T-helper 2 cell treated with Interferon-gamma antibody and Interleukin-4, amounts not matched to agents 100 ng/mL and 5 ng/mL, for 36 hours (primary cell): Measurements from ENCODE around the gene TFF2. TPM values are rescaled to one million over a fixed set of nuclear protein-coding genes. Genes with fewer than 3 reads are reported as not detected.

Source experiments
- intact Hi-C: fragments of 100-400 bp; cut with micrococcal nuclease; formaldehyde crosslinking; loops from one replicate; pipeline ENCODE4 v1.15.1; 2023
- total RNA-seq: library from RNA; stranded (reverse); gene quantifications from 2 replicates; pipeline ENCODE4 v1.2.3, GENCODE V29; 2022

Gene TFF2
- total RNA-seq, 1 donor from 2014 or later: not detected

GRCh38 chr21:42367367-42368165 lies 16.8 kb upstream of the TFF2 start:
- intact Hi-C loops: no loop called here

DNA sequence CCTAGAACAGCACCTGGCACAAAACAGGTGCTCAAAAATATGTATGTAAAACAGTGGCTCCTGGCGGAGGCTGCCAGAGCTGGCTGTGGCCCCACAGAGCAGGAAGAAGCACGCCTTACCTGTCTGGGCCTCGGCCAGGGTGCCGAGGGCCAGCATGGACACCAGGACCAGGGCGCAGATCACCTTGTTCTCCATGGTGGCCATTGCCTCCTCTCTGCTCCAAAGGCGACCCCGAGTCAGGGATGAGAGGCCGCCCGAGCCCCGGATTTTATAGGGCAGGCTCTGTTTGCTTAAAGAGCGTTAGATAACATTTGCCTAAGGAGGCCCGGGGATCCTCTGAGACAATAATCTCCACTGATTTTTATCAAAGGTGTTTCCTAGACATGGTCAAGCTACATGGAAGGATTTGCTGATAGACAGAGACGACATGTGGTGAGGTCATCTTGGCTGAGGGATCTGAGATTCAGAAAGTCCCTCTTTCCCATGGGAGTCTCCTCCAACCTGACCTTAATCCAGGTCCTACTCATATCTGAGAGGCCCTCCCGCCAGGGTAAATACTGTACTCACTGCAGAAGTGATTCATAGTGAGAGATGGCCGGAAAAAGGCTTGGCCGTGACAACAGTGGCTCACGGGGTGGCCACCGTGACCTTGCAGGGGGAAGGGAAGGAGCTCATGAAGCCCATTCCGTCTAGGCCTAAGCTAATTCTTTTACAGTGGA lies 15.7 kb upstream of the TFF2 start, which contains the start of gene TFF1:
Gene TFF1, minus strand, starts transcription at position 244 of the 719 bp plus-strand sequence. Its CDS starts 40 bp downstream, at position 204.
- intact Hi-C loops: no loop called here

GRCh38 chr21:42365770-42366169 lies 15.0 kb upstream of the TFF2 start:
- intact Hi-C loops: no loop called here

GRCh38 chr21:42364304-42364865 lies 13.6 kb upstream of the TFF2 start:
- intact Hi-C loops: no loop called here

DNA sequence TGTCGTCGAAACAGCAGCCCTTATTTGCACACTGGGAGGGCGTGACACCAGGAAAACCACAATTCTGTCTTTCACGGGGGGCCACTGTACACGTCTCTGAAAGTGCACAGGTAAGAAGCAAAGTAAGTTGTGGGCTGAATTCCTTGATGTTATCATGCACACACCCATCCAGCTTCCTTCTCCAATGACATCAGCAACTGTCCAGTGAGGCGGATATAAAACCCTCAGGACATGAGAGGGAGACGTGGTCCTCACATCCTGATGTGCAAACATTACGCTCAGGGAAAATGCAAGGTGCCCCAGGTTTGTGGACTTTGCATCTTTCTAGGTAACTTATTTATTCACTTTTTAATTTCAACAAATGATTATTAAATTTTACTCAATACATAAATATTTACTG lies 12.5 kb upstream of the TFF2 start:
- intact Hi-C loops: no loop called here

DNA sequence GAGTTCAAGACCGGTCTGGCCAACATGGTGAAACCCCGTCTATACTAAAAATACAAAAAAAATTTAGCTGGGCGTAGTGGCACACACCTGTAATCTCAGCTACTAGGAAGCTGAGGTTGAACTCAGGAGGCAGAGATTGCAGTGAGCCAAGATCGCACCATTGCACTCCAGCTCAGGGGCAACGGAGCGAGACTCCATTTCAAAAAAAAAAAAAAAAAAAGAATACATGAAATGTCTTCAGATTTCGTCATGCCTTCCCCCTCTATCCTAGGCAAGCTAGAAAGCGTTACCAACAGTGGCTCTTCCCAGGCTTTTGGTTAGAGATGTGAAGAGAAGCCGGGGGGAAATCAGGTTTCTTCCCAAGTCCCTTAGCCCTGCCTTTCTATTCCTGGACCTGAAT lies 11.9 kb upstream of the TFF2 start:
- intact Hi-C loops: no loop called here

DNA sequence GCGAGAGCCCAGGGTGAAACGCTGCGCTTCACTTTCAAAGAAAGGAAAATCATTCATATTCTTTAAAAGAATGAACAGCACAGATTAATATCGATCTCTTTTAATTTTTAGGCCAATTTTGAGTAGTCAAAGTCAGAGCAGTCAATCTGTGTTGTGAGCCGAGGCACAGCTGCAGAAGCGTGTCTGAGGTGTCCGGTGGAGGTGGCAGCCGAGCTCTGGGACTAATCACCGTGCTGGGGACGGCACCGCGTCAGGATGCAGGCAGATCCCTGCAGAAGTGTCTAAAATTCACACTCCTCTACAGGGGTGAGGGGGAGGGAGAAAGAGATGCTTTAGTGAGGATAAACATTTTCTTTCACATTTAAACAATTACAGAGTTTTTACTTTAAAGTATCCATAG lies 11.4 kb upstream of the TFF2 start:
- intact Hi-C loops: no loop called here

DNA sequence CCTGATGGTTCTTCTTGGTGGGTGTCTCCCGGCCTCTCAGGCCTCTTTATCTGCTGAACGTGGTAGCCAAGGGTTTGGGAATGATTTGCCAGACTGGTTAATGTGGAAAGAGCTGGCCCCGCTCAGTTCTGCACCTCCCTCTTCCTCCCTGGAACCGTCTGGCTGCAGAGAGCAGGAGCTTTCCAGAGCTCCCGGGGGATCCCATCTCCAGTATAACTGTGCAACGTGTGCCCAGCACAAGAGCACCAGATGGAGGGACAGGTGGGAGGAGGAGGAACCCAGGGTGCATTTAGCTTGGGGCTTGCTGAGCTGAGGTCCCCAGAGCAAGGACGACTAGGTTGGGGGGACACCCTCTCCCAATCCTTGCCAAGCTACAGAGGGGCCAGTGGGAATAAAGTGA lies 10.5 kb upstream of the TFF2 start:
- intact Hi-C loops: no loop called here

GRCh38 chr21:42360317-42360716 lies 9.5 kb upstream of the TFF2 start:
- intact Hi-C loops: no loop called here

GRCh38 chr21:42358937-42359336 lies 8.1 kb upstream of the TFF2 start:
- intact Hi-C loops: no loop called here

GRCh38 chr21:42358261-42358660 lies 7.5 kb upstream of the TFF2 start:
- intact Hi-C loops: no loop called here

DNA sequence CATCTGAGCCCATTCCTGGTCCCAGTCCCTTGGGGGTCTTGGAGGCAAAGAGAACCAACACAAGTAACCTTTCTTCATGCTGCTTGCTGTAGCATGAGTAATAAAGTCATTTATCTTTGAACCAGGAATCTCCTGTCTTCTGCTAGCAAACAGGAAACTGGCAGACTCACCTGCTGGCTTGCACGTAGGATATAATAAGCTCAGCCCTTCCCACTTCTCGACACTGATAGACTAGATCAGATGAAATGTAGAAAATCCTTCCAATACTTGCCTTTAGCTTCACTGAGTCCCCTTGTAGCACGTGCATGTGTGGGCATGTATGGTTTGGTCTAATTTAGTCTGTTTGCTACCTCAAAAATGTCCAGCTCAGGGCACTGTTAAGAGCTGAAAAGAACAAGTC lies 6.5 kb upstream of the TFF2 start:
- intact Hi-C loops: no loop called here

- intact Hi-C loops: no loop called here
Observed at GRCh38 chr21:42356650-42357049, 5.9 kb upstream of the TFF2 start.

GRCh38 chr21:42356046-42356445 lies 5.3 kb upstream of the TFF2 start:
- intact Hi-C loops: no loop called here

GRCh38 chr21:42353623-42354022 lies 2.8 kb upstream of the TFF2 start:
- intact Hi-C loops: no loop called here

GRCh38 chr21:42352441-42353095 lies 1.8 kb upstream of the TFF2 start:
- intact Hi-C loops: no loop called here

DNA sequence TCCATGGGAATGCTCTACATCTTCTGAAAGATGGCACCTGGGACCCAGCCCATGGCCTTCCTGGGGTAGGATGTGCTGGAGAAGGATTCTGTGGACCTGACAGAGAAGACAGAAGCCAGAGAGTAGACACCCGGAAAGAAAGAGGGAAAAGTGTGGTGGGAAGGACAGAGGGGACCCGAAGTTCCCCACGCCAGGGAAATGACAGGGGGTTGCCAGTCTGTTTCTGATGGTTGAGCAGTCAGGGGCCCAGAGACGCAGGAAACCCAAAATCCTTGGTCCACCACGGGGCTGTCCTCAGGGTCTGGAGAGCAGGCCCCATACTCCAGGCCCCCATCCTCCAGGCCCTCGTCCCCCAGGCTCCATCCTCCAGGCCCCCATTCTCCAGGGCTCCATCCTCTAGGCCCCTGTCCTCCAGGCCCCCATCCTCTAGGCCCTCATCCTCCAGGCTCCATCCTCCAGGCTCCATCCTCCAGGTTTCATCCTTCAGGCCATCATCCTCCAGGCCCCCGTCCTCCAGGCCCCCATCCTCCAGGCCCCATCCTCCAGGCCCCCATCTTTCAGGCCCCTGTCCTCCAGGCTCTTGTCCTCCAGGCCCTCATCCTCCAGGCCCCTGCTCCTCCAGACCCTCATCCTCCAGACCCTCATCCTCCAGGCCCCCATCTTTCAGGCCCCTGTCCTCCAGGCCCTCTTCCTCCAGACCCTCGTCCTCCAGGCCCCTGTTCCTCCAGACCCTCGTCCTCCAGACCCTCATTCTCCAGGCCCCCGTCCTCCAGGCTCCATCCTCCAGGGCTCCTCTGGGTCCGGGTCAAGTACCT lies 1.0 kb upstream of the TFF2 start:
- intact Hi-C loops: no loop called here

GRCh38 chr21:42350318-42350910 lies 380 bp downstream of the TFF2 start:
- intact Hi-C loops: no loop called here

DNA sequence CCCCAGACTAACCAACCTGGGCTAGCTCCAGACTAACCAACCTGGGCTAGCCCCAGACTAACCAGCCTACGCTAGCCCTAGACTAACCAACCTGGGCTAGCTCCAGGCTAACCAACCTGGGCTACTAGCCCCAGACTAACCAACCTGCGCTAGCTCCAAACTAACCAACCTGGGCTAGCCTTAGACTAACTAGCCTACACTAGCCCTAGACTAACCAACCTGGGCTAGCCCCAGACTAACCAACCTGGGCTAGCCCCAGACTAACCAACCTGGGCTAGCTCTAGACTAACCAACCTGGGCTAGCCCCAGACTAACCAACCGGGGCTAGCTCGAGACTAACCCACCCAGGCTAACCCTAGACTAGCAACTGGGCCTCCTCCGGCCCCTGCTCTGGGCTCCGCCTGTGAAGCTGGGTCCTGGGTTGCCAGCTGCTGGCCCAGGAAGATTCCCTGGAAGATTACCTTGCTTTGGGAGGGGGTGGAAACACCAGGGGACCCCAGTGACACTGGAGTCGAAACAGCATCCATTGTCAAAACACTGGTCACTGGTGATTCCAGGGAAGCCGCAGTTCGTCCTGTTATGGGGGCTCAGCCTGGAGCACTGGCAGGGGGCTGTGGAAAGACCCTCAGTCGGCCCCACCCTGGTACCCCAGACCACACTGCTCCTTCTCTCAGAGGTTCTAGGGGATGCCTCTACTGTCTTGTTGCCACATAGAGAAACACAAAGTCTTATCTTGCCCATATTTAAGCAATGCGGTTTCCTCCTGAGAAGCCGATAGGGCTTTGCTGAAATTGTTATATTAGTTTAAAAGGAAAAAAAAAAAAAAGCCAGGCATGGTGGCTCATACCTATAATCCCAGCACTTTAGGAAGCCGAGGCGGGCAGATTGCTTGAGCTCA lies 1.1 kb downstream of the TFF2 start:
- intact Hi-C loops: no loop called here

GRCh38 chr21:42348762-42349161 lies 2.0 kb downstream of the TFF2 start:
- intact Hi-C loops: no loop called here
